ENCODE results near the gene SERPINH1.

SERPINH1 gene

GRCh38 chr11:75555079-75555811 lies 6.8 kb upstream of the SERPINH1 start:
- DNase-seq: no peak

- DNase-seq: no peak
These were observed 5.8 kb upstream of the SERPINH1 start for GRCh38 chr11:75556275-75556674.

- DNase-seq: no peak
These were observed 4.2 kb upstream of the SERPINH1 start for GRCh38 chr11:75557666-75558494.

GRCh38 chr11:75558939-75559843 lies 2.9 kb upstream of the SERPINH1 start:
- no peak for DNase-seq

GRCh38 chr11:75560644-75561043 lies 1.4 kb upstream of the SERPINH1 start:
- no peak for DNase-seq

GRCh38 chr11:75561426-75562047 lies 516 bp upstream of the SERPINH1 start:
- DNase-seq: no peak

- no peak for DNase-seq
These were observed 907 bp downstream of the SERPINH1 start for GRCh38 chr11:75562836-75563484.

GRCh38 chr11:75563501-75563977 lies 1.5 kb downstream of the SERPINH1 start:
- no peak for DNase-seq

- no peak for DNase-seq
These were observed 2.0 kb downstream of the SERPINH1 start for GRCh38 chr11:75563978-75564552.

- no peak for DNase-seq
These were observed 3.3 kb downstream of the SERPINH1 start for GRCh38 chr11:75565221-75565814.

GRCh38 chr11:75565916-75566762 lies 4.1 kb downstream of the SERPINH1 start:
- DNase-seq: no peak

- no peak for DNase-seq
These were observed 4.8 kb downstream of the SERPINH1 start for GRCh38 chr11:75566763-75567279.

- DNase-seq: no peak
These were observed 5.9 kb downstream of the SERPINH1 start for GRCh38 chr11:75567971-75568370.

GRCh38 chr11:75568616-75569219 lies 6.7 kb downstream of the SERPINH1 start:
- DNase-seq: no peak

- no peak for DNase-seq
These were observed 8.6 kb downstream of the SERPINH1 start for GRCh38 chr11:75570559-75571139.

- no peak for DNase-seq
These were observed 9.6 kb downstream of the SERPINH1 start for GRCh38 chr11:75571625-75572024.

- DNase-seq: no peak
These were observed 10.7 kb downstream of the SERPINH1 start for GRCh38 chr11:75572744-75573143.

- DNase-seq: no peak
These were observed 12.9 kb downstream of the SERPINH1 start for GRCh38 chr11:75574698-75575602.

Measured in T-helper 2 cell (primary cell).